A172 (cell line): Measurements from ENCODE around the gene OSBP2. TPM values are rescaled to one million over a fixed set of nuclear protein-coding genes. Genes with fewer than 3 reads are reported as not detected.

ENCODE experiments used
- DNase-seq: peaks from one replicate; pipeline ENCODE4 v3.0.0-alpha.2; 2015; ENCODE audit warnings: low spot score
- total RNA-seq: library from RNA; depleted of rRNA; stranded (reverse); fragments of >200 nt; shearing (Covaris generic); gene quantifications from 2 replicates; pipeline ENCODE4 v1.2.3, GENCODE V29; 2014; rRNA removed

The OSBP2 gene, protein sequence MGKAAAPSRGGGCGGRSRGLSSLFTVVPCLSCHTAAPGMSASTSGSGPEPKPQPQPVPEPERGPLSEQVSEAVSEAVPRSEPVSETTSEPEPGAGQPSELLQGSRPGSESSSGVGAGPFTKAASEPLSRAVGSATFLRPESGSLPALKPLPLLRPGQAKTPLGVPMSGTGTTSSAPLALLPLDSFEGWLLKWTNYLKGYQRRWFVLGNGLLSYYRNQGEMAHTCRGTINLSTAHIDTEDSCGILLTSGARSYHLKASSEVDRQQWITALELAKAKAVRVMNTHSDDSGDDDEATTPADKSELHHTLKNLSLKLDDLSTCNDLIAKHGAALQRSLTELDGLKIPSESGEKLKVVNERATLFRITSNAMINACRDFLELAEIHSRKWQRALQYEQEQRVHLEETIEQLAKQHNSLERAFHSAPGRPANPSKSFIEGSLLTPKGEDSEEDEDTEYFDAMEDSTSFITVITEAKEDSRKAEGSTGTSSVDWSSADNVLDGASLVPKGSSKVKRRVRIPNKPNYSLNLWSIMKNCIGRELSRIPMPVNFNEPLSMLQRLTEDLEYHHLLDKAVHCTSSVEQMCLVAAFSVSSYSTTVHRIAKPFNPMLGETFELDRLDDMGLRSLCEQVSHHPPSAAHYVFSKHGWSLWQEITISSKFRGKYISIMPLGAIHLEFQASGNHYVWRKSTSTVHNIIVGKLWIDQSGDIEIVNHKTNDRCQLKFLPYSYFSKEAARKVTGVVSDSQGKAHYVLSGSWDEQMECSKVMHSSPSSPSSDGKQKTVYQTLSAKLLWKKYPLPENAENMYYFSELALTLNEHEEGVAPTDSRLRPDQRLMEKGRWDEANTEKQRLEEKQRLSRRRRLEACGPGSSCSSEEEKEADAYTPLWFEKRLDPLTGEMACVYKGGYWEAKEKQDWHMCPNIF
- total RNA-seq, result 4.7 and 6.5 TPM in 2 replicates

DNA sequence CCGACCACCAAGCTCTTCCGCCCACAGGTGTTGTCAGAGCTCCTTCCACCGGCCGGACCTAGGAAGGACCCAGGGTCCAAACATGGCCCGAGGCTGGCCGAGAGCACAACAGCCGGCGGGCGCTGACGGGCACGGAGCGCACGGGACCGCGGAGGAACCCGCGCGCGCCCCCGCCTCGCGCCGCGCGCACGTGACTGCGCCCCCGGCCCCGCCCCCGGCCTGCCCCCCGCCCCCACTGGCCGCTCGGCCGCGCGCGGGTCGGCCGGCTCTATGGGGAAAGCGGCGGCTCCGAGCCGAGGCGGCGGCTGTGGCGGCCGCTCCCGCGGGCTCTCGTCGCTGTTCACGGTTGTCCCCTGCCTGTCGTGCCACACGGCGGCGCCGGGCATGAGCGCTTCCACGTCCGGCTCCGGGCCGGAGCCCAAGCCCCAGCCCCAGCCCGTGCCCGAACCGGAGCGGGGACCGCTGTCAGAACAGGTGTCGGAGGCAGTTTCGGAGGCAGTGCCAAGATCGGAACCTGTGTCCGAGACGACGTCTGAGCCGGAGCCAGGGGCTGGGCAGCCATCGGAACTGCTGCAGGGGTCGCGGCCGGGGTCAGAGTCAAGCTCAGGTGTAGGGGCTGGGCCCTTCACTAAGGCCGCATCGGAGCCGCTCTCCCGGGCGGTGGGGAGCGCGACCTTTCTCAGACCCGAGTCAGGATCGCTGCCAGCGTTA is at the start of gene OSBP2:
TSS of gene OSBP2 (plus strand) at position 235 of the 711 bp plus-strand sequence. CDS start at position 271, 36 bp downstream.
- no peak for DNase-seq

DNA sequence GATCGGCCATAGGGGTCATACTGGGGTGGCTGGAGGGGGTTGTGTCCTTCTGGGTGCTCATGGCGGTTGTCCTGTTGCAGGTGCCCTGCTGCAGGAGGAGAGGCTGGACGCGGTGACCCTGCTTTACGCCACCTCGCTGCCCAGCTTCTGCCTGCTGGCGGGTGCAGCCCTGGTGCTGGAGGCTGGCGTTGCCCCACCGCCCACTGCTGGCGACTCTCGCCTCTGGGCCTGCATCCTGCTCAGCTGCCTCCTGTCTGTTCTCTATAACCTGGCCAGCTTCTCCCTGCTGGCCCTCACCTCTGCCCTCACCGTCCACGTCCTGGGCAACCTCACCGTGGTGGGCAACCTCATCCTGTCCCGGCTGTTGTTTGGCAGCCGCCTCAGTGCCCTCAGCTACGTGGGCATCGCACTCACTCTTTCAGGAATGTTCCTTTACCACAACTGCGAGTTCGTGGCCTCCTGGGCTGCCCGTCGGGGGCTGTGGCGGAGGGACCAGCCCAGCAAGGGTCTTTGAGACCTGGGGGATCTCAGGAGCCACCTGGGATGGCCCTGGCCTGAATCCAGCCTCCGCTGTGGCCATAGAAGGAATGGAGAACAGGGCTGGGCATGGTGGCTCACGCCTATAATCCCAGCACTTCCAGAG is 48.0 kb upstream of the OSBP2 start:
- no peak for DNase-seq

DNA sequence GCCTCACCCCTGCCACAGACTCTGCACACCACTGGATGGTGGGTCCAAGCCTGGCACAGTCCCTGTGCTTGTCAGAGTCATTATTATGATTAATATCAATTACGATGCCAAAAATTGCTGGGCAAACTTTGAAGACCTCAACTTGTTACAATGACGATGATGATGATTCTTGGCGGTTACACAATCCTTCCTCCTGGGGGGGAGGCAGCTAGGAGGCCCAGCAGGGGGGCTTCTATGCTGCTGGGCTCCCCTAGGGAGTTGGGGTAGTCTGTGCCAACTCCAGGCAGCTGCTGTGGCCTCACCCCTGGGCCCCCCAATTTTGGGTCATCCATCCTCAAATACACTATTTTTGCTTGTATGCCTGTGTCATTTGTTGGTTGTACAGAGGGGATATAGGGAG is 47.1 kb upstream of the OSBP2 start:
- no peak for DNase-seq

DNA sequence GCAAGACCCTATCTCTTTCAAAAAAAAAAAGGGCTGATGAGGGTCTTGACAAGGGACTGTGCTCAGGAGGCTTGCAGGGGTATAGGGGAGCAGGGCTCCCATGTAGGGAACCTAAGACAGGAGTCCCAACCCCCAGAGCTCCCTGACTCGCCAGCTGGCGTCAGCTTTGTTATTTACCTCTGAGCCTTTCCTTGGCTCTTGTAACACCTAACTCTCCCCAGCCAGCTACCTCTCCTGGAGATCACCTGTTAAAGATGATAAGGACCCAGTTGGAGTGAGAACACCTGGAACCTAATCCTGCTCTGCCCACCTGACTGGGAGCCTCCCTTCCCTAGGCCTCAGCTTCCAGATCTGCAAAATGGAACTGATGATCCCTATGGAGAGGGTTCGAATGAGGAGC is 45.8 kb upstream of the OSBP2 start:
- no peak for DNase-seq

DNA sequence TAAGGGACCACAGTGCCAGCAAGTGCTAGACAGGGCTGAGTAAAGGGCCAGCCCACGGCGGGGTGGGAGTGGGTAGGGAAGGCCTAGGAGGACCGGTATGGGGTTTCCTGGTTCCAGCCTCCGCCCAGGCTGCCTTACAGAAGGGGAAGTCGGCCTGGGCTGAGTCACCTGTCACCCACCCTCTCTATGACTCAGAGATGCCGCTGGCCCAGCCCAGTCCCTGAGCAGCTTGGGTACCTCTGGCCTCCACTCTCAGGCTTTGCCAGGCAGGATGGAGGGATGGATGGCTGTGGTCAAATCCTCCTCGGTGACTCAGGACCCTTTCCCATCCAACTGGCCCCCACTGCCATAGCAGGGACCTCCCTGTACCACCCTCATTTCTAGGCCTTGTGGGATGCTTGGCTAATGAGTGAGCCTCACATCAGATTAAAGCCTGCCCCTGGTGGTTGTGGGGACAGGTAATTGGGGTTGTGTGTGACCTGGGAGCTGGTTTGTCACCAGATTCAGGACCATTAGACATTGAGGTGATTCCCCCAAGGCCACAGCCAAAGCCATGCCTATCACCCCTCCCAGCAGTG is 45.2 kb upstream of the OSBP2 start:
- DNase-seq, result peak; percentile 92

DNA sequence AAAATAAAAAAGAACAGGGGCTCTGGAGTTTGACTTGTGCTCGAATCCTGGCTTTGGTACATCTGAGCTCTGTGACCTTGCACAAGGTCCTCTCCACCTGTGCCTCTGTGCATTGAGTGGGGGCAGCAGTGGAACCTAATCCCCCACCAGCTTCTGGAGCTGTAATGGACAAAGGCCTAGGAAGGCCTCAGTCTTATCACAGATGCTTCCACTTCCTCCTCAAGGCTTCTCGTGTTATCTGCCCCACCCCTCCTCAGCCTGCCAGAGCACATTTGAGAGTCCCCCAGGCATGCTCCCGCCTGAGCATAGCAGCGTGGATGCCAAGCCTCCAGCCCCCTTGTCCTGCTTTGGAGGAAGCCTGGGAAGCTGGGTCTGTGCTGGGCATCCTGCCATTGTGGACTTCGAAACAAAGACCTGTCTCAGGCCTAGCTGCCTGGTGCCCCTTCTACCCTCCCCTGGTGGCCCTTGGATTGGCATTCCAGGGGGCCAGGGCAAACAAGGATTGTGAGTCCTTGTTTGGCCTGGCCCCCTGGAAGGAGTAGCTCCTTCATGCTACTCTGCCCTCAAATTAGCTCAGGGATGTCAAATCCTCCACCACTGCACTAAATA is 44.1 kb upstream of the OSBP2 start:
- no peak for DNase-seq

DNA sequence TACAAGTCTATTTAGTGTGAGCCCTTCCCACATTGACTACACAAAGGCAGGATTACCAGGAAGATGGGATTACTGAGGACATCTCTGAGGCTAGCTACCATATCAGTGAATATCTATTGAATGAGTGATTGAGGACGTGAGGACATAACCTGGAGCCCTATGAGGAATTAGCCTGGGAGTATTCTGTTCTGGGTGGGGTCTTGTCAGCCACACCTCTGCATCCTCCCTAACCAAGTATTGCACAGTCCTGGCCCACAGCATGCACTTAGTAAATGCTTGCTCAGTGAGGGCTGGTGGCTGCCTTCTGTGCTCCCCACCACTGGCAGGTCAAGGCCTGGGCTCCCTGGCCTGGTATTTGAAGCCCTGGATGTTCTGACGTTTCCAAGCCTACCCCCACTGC is 41.8 kb upstream of the OSBP2 start:
- DNase-seq, result no peak

DNA sequence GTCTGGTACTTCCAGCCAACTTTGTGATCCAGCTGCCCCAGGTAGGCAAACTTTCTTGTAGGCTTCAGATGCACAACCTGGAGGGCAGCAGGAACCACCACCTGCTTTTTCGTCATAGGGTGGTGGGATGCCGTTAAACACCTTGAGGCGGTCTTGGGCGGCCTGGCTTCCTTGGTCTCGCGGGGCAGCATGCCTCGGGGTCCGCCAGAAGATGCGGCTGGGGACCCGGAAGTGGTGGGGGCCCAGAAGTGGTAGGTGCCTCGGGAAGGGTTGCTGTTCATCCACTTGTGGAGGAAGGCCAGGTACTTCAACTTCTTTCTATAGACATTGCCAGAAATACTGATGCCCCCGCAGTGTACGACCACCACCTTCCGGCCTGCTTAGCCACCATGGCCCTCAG is 40.3 kb upstream of the OSBP2 start:
- DNase-seq, result no peak

DNA sequence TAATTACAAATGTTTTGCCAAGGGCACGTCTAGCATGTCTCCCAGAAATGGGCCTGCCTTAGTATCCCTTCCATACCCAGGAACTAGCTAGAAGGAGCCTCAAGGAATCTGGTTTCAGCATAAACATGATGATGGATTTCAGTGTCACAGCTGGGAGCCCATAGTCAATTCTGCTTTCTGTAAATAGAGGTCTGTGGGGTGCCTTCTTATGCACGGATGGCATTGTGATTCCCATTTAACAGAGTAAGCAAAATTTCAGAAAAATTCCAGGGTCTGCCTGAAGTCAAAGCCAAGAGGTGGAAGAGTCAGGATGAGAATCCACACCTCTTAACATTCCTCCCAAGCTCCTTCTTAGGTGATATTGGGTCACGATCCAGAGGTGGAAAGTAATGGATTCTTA is 39.1 kb upstream of the OSBP2 start:
- no peak for DNase-seq

DNA sequence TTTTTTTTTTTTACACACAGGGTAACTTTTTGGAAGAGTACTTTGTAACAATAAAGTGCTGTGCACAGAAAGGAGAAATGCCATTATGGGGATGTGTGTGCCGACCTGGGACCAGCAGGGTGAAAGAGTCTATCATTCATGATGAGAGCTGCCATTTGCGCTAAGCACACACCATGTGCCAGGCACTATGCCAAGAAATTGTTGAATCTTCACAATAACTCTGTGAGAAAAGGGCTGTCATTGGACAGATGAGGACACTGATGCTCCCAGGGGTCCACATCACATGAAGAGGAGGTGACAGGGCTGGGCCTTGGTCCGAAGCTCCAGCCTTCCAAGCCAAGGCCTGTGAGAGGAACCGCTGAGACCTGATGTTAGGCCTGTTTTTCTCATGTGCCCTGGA is 32.6 kb upstream of the OSBP2 start:
- no peak for DNase-seq

DNA sequence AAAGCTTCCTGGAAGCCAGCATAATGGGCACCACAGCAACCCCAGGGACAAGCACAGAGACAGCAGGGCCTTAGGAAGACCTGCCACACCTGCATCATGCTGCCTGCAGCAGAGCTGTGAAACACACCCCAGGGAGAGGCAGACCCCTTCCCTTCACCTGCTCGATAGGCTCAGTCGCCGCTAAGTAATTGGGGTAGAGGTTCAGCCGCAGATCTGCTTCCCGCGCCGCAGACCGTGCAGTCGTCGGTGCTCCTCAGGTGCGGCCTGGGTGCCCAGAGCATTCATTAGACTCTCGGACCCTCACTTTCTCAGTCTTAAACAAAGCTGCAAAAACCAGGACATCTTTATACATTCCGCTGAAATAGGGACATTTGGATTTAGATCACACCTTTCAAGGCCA is 29.9 kb upstream of the OSBP2 start:
- DNase-seq, result no peak

DNA sequence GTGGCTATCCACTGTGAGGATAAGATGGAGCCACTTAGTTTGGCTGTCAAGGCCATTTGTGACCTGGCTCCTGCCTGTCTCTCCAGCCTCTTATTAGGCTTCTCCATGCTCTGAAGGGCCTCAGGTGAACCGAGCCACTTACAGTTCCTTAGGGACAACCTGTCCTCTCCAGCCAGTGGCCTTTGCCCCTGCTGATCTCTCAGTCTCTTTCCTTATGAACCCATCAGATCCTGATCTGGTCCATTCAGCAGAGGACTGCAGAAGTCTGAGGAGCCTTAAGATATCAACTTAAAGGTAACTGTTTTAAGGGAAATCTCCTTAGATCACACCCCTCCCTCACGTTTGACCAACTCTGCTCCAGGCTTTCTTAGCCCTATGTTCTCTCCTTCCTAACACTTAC is 29.4 kb upstream of the OSBP2 start:
- no peak for DNase-seq

DNA sequence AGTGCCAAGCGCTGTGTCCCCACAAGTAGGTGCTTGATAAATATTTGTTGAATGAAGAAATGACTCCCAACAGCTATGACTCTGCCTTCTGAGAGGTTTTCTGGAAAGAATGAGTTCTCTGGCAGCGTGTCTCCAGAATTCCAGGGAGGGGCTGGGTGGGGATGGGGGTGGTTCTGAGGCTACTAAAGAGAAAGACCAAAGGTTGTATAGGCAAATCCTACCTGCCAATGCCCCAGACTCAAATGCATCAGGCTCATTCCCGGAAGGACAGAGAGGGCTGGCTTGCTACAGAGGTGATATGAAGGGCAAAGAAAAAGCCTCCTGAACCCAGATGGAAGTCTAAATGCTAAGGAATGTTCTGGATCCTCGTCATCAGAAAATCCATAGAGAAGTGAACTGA is 28.9 kb upstream of the OSBP2 start:
- no peak for DNase-seq

DNA sequence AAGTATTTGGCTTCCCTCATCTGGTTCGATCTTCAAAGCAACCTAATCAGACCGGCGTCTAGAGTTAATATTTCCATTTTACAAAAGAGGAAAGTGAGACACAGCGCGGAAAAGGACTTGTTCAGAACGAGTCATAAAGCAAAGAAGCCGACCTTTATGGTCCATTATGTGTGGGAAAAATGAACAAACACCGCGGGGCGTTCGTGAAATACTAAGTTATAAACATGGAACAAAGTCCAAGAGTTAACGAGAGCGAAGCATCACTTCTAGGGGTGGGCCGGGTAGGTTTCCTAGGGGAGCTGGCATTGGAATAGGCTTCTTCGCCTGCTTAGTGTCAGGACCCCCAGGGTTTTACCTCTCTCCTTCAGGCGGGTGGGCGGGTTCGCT is 27.6 kb upstream of the OSBP2 start:
- DNase-seq, result no peak

DNA sequence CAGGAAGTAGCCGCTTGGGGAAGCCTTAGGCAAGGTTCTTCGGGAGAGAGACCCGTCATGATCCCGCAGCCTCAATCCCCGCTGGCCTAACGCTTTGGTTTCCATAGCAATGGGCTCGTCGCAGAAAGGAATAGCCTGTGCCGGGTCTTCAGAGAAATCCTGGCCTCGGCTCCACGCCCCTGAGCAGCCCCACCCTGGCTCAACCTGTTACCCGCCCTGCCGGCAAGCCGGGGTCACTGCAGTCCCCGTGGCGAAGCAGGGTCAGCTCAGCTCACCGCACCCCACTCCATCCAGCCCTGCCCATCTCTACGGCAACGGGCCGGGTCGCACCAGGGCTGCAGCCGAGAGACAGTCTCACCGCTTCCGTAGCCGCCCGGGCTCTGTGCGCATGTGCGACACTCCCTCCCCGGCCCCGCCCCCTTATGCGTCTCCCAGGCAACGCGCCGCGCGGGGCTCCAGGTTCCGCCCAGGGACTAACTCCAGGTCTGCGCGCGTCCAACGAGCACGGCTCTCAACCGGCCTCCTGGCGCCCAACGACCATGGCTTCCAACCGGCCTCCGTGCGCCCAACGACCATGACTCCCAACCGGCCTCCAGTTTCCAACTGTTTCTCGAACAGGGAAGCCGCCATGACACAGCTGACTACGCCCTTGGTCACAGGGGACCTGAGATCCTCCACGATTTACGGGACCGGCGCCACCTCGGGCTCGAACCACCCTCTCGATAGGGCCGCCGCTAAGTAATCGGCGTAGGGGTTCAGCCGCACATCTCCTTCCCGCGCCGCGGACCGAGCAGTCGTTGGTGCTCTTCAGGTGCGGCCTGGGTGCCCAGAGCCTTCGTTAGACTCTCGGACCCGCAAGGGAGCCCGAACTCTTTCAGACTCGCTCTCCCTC is 26.9 kb upstream of the OSBP2 start, which contains the start of gene DUSP18:
TSS of gene DUSP18 (minus strand) at position 382 of the 892 bp plus-strand sequence. CDS start 3,872 bp downstream, outside the sequence.
- DNase-seq, result peak; percentile 70

DNA sequence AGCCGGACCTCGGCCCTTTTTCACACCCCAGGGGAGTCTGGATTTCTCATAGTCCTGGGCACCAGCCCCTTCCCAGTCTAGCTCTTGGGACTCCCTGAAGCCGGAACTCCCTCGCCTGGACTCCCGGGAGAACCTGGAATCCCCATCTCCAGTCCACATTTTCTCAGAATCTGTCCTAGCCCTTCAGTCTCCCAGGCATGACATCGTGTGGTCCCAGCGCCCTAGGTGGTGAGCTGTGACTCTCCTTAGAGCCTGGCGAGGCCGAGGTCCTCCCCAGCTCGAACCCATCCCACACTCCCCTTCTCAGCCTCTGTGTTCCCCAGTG is 26.3 kb upstream of the OSBP2 start:
- DNase-seq, result no peak

DNA sequence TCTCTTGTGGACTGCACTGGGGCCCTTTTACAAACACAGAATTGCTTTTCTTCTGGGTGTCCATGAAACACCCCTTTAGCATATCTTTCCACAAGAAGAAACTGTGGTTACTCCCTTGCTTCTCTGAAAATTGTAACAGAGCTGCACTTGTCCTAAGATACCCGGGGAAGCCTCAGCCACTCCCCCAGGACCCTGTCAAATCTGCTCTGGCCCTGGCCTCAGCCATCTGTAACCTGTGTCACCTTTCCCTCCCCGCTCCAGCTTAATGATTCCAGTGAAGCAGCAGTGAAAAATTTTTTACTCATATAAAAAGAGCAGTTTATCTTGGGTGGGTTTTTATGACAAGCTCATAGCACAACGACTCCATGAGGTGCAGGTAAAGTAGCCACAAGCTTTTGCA is 23.6 kb upstream of the OSBP2 start:
- DNase-seq, result no peak

DNA sequence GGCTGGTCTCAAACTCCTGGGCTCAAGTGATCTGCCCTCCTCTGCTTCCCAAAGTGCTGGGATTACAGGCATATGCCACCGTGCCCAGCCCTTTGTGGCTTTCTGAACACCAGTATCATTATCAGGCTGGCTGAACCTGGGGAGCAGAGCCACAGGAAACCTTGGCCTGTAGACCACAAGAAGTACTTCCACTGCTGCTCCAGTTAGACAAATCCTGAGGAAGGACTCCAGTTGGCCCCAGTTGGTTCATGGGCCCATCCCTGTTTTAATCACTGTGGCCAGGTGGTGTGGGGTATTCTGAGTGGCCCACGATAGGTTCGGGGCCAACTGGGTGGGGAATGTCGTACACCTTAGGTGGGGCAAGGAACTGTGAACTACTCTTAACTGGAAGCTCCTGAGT is 21.5 kb upstream of the OSBP2 start:
- no peak for DNase-seq

DNA sequence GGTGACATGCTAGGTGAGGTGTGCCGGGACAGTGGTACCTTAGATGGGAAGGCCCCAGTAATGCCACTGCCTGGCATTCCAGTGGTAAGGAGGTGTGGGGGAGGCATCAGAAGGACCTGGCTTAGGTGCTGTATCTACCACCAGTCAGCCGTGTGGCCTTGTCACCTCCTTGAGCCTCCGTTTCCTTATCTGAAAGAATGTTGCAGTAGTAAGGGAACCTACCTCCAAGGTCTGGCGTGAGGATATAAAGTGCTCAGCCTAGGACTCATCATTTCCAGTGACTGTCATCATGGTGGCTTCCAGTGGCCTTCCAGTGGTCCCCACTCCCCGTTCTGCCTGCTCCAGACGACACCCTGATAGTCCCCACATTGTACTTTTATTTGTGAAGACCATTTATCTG is 20.2 kb upstream of the OSBP2 start:
- DNase-seq, result no peak

DNA sequence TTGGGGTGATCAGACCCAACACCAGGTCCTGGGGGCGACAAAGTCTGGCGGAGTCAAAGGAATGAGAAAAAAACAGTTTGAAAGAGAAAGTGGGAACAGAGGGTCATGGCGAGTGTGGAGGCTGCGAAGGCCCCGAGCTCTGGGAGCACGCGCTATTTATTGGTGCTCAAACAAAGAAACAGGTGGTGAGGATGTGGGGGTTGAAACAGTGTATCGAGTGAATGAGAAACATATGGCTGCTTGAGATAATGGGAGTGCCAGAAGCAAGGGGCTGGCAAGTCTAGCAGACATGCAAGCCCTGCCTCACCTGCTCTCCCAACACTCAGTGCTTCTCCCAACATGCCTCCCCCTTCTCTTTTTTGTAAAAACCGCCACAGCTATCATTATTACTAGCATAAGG is 19.2 kb upstream of the OSBP2 start:
- no peak for DNase-seq
